GM19397 (cell line): ENCODE results near the gene IL10RB.
"Not testable (repeated sequence)": the region's sequence is repeated elsewhere in the genome, so short reads cannot be mapped to it uniquely, and the experiment has no call there.

Source experiments
- ATAC-seq: cut with Tn5 transposase; IDR thresholded peaks from one replicate; pipeline ENCODE4 v1.9.1; 2021; ENCODE audit warnings: mild to moderate bottlenecking, moderate library complexity; ENCODE audit not compliant: unreplicated experiment

IL10RB gene

GRCh38 chr21:33240404-33240803 lies 25.8 kb upstream of the IL10RB start:
- no peak for ATAC-seq

- ATAC-seq = no peak
Observed at GRCh38 chr21:33241846-33242245, 24.3 kb upstream of the IL10RB start.

GRCh38 chr21:33242846-33243245 lies 23.3 kb upstream of the IL10RB start:
- not testable (repeated sequence) for ATAC-seq

- ATAC-seq = no peak
Observed at GRCh38 chr21:33244082-33244778, 21.9 kb upstream of the IL10RB start.

GRCh38 chr21:33244779-33245105 lies 21.4 kb upstream of the IL10RB start:
- ATAC-seq = no peak

GRCh38 chr21:33245289-33245918 lies 20.8 kb upstream of the IL10RB start:
- no peak for ATAC-seq

GRCh38 chr21:33246506-33246905 lies 19.7 kb upstream of the IL10RB start:
- no peak for ATAC-seq

GRCh38 chr21:33246963-33247362 lies 19.2 kb upstream of the IL10RB start:
- no peak for ATAC-seq

GRCh38 chr21:33247599-33247998 lies 18.6 kb upstream of the IL10RB start:
- ATAC-seq = no peak

- no peak for ATAC-seq
Observed at GRCh38 chr21:33249331-33250002, 16.7 kb upstream of the IL10RB start.

GRCh38 chr21:33251119-33251518 lies 15.0 kb upstream of the IL10RB start:
- no peak for ATAC-seq

- not testable (repeated sequence) for ATAC-seq
Observed at GRCh38 chr21:33253382-33253781, 12.8 kb upstream of the IL10RB start.

GRCh38 chr21:33254766-33255165 lies 11.4 kb upstream of the IL10RB start:
- ATAC-seq = no peak

- no peak for ATAC-seq
Observed at GRCh38 chr21:33255404-33255803, 10.8 kb upstream of the IL10RB start.

GRCh38 chr21:33256019-33256418 lies 10.1 kb upstream of the IL10RB start:
- no peak for ATAC-seq

GRCh38 chr21:33257094-33257803 lies 8.9 kb upstream of the IL10RB start:
- no peak for ATAC-seq

GRCh38 chr21:33258475-33258874 lies 7.7 kb upstream of the IL10RB start:
- no peak for ATAC-seq

GRCh38 chr21:33259428-33259827 lies 6.7 kb upstream of the IL10RB start:
- no peak for ATAC-seq

GRCh38 chr21:33259995-33260394 lies 6.2 kb upstream of the IL10RB start:
- ATAC-seq = no peak

- no peak for ATAC-seq
Observed at GRCh38 chr21:33261635-33262034, 4.5 kb upstream of the IL10RB start.

- ATAC-seq = no peak
Observed at GRCh38 chr21:33262921-33263320, 3.2 kb upstream of the IL10RB start.

GRCh38 chr21:33264561-33264960 lies 1.6 kb upstream of the IL10RB start:
- ATAC-seq = no peak
